Pancreas (tissue), 10 donors: Measurements from ENCODE around the gene CHD2. TPM values are rescaled to one million over a fixed set of nuclear protein-coding genes. Genes with fewer than 3 reads are reported as not detected.

Experiments
- ATAC-seq, 4 donors: fragments of 200-7000 bp; cut with Tn5 transposase; one replicate each; pipeline versions ENCODE4 v1.8.0 to v1.9.1; 2020; ENCODE audit warnings: mild to moderate bottlenecking in 4 of 4, moderate library complexity in 4 of 4
- DNase-seq, 6 donors: peaks; one replicate each; pipeline ENCODE4 v3.0.0-alpha.2; 2020
- FAIRE-seq: peaks from 2 replicates; lab custom pipeline; 2012; peaks lifted over from hg19 to GRCh38; lab: Jason Lieb, UNC
- H3K27ac ChIP-seq, 4 donors: fragments of 200-600 bp; sonication (generic); 1 replicate in 3 of 4; 2 replicates in 1 of 4; pipeline versions ENCODE4 v1.5.0 to v1.8.0; 2020
- H3K27me3 ChIP-seq, 4 donors: fragments of 200-600 bp; one replicate each; pipeline ENCODE4 v1.8.0; 2021
- H3K36me3 ChIP-seq, 3 donors: fragments of 200-600 bp; sonication (generic) in 1 of 3; one replicate each; pipeline versions ENCODE4 v1.5.0 to v1.8.0; 2020 to 2021
- H3K4me1 ChIP-seq, 3 donors: fragments of 200-600 bp; one replicate each; pipeline ENCODE4 v1.8.0; 2021
- H3K4me3 ChIP-seq, 4 donors: fragments of 200-600 bp; sonication (generic) in 2 of 4; one replicate each; pipeline versions ENCODE4 v1.5.0 to v1.8.0; 2020 to 2021
- H3K9me3 ChIP-seq, 4 donors: fragments of 200-600 bp; one replicate each; pipeline ENCODE4 v1.8.0; 2021
- CTCF ChIP-seq, 4 donors: fragments of 200-600 bp; sonication (generic) in 3 of 4; IDR thresholded peaks; one replicate each; pipeline versions ENCODE4 v1.5.0 to v1.8.0; 2021; ENCODE audit warnings: antibody characterized with exemption in 4 of 4
- WGBS, 2 donors: extraction: QIAGEN DNeasy Blood & Tissue Kit; methylation state at CpG; one replicate each; pipeline ENCODE4 v1.1.7; 2013; 5-methylcytosine and 5-hydroxymethylcytosine counted together
- intact Hi-C, 3 donors: fragments of 100-400 bp; cut with DNase I; formaldehyde crosslinking; loops; one replicate each; pipeline versions ENCODE4 v1.11.1 to v1.14.2; 2022
- polyA plus RNA-seq, 2 donors: library from polyadenylated mRNA; stranded (reverse); fragments of 200-250 nt; gene quantifications; one replicate each; pipeline ENCODE4 v1.2.3, GENCODE V29; 2013
- total RNA-seq, 6 donors: library from RNA; stranded (reverse); fragmentation: NEBNext Ultra II Directional in 4 of 6; extraction: Animal tissue kit (Norgen Biotek cat#: 25700) in 4 of 6; gene quantifications; one replicate each; pipeline versions ENCODE4 v1.2.1 to v1.2.4, GENCODE V29; 2021 to 2023
- donor health status: healthy with polysubstance abuse.
- donor health status: DM: no; HTN: no; CAD: no; lungs with moderate emphysema.
- donor health status: DM: no; HTN: no; CAD: no.
- donor health status: control.
- donor health status: control.
- donor health status: Bipolar disorder and iron deficiency.
- donor health status: DM: yes; HTN: yes; CAD: no.
- donor health status: DM: no; HTN: no; CAD: no.
- donor health status: DM: no; HTN: no; CAD: no.
- donor health status: DM: yes; HTN: yes; CAD: no.

The CHD2 gene
- total and polyA plus RNA-seq, 8 donors = 27.7 to 86.3 (median 44.0) TPM

DNA sequence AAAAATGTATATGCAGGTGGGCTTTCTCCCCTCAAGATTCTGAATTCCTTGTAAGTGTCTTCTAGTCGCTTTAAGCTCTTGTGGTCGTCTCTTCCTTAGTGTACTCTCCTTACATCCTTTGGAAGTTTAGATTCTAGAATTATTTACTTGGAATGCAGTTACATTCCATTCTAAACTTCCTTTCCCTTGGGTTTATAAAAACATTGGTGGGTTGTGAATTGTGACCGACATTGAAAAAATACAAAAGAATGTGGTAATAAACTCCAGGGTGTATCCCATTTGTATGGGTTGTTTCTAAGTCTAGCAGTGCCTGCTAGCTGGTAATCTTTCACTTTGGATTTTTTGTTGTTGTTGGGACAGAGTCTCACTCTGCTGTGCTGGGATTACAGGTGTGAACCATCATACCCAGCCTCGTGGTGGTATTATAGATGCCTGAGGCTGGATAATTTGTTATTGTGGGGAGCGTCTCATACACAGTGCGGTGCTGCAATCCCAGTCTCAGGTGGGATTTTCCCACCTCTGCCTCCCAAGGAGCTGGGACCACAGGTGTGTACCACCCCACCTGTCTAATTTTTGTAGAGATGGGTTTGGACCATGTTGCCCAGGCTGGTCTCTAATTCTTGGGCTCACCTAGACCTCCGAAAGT, 9.1 kb downstream of the CHD2 start:
- no peak for FAIRE-seq
- H3K27ac ChIP-seq = peak overlapping the region in 2 of 4 donors; percentile 99
- H3K4me1 ChIP-seq = peaks cover 34 to 74% (median 50%) of the 10 kb centered on the region in 3 donors
- no peaks in the 10 kb centered on the region for H3K27me3 ChIP-seq
- ATAC-seq = no peak
- no peak overlapping the region for H3K4me3 ChIP-seq
- WGBS, 2 donors = 58 to 61% methylated on average over 7 of the region's 7 CpGs
- no peaks in the 10 kb centered on the region for H3K36me3 ChIP-seq
- TF ChIP-seq CTCF (IDR thresholded peaks at IDR 0.05) = no peak
- intact Hi-C loops = no loop called here
- DNase-seq = no peak
- H3K9me3 ChIP-seq = no peaks in the 10 kb centered on the region

GRCh38 chr15:92910451-92910850, 10.3 kb downstream of the CHD2 start:
- no peak for TF ChIP-seq CTCF (IDR thresholded peaks at IDR 0.05)
- H3K4me3 ChIP-seq = no peak overlapping the region
- ATAC-seq (no peak), FAIRE-seq (no peak), DNase-seq (no peak)
- H3K9me3 ChIP-seq = no peaks in the 10 kb centered on the region
- intact Hi-C loops = loop anchor here in 1 of 3 donors (10.0 kb wide), 1 partner anchor 106 kb away; no protein-coding TSS in a partner anchor
- no peaks in the 10 kb centered on the region for H3K27me3 ChIP-seq
- 85 to 87% methylated on average over 13 of the region's 13 CpGs for WGBS, 2 donors
- no peaks in the 10 kb centered on the region for H3K36me3 ChIP-seq
- peaks cover 36 to 81% (median 57%) of the 10 kb centered on the region in 3 donors for H3K4me1 ChIP-seq
- peak overlapping the region in 1 of 4 donors; percentile 0 for H3K27ac ChIP-seq

DNA sequence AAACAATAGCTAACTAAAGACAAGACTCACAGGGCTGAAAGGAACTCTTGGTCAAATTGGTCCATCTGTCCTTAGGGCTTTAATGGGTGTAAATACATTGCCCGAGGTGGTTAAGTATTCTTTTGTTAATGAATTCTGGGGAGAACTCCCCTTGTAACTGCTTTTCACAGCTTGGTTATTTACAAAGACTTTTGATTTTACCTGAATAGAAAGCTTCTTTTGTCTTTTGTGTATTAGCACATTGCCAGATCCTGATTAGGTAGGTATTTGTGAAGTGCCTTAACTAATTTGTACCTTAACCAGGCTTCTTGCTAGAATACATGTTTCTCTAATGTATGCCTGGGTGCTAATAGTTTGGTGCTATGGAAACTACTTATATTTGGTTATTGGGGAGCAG, 14.0 kb downstream of the CHD2 start:
- TF ChIP-seq CTCF (IDR thresholded peaks at IDR 0.05) = no peak
- H3K9me3 ChIP-seq = no peaks in the 10 kb centered on the region
- 21 to 24% methylated on average over 1 of the region's 1 CpG for WGBS, 2 donors
- H3K4me1 ChIP-seq = peaks cover 12 to 81% (median 42%) of the 10 kb centered on the region in 3 donors
- DNase-seq = no peak
- no peak for FAIRE-seq
- H3K27ac ChIP-seq = peak overlapping the region in 3 of 4 donors; percentile 6 to 87 (median 45)
- no peak for ATAC-seq
- intact Hi-C loops = loop anchor here in 1 of 3 donors (10.0 kb wide), 1 partner anchor 109 kb away; no protein-coding TSS in a partner anchor
- no peaks in the 10 kb centered on the region for H3K36me3 ChIP-seq
- no peaks in the 10 kb centered on the region for H3K27me3 ChIP-seq
- no peak overlapping the region for H3K4me3 ChIP-seq

GRCh38 chr15:92914768-92915221, 14.7 kb downstream of the CHD2 start:
- 73 to 76% methylated on average over 4 of the region's 4 CpGs for WGBS, 2 donors
- Histone ChIP-seq H3K4me3 (no peak overlapping the region), H3K27me3 (no peaks in the 10 kb centered on the region), H3K9me3 (no peaks in the 10 kb centered on the region), H3K27ac (peak overlapping the region in 3 of 4 donors; percentile 6 to 87 (median 45)), H3K36me3 (no peaks in the 10 kb centered on the region), H3K4me1 (peaks cover 14 to 76% (median 46%) of the 10 kb centered on the region in 3 donors)
- no peak for FAIRE-seq
- no peak for DNase-seq
- intact Hi-C loops = loop anchor here in 1 of 3 donors (10.0 kb wide), 1 partner anchor 110 kb away; no protein-coding TSS in a partner anchor
- TF ChIP-seq CTCF (IDR thresholded peaks at IDR 0.05) = no peak
- ATAC-seq = peak in 2 of 4 donors; percentile 15 to 22
